HCT116 (cell line): Measurements from ENCODE around the gene SCAANT1. TPM values are rescaled to one million over a fixed set of nuclear protein-coding genes. Genes with fewer than 3 reads are reported as not detected.

Source experiments
- ATAC-seq: fragments of 200-7000 bp; cut with Tn5 transposase; 2 replicates; pipeline ENCODE4 v1.9.1; 2020; ENCODE audit warnings: mild to moderate bottlenecking, moderate library complexity
- BruUV-seq: library from RNA; stranded (reverse); fragments of 400-500 nt; replicated peaks from 2 replicates; lab custom pipeline; 2021; lab: Mats Ljungman, UMichigan
- CTCF ChIA-PET: fragments of 300-600 bp; sonication (Branson Sonifier 250); formaldehyde crosslinking; loops from one replicate; lab custom pipeline; 2021; ENCODE audit warnings: antibody characterized with exemption; lab: Charles Lee
- POLR2A ChIA-PET: fragments of 300-600, 350-600 bp; sonication (Branson Sonifier 250); formaldehyde crosslinking; loops from one replicate; lab custom pipeline; 2021; ENCODE audit warnings: antibody characterized with exemption; lab: Charles Lee
- RAD21 ChIA-PET, 2 experiments: fragments of 300-600 bp; sonication (Branson Sonifier 250); formaldehyde crosslinking; loops; one replicate each; lab custom pipeline; 2023; ENCODE audit warnings: low total read pairs in 2 of 2; ENCODE audit not compliant: uncharacterized antibody in 2 of 2, unreplicated experiment in 2 of 2, low non-redundant PET in 1 of 2; lab: Charles Lee
- DNase-seq: peaks from one replicate; pipeline ENCODE4 v3.0.0-alpha.2; 2010; ENCODE audit warnings: low read depth, low spot score
- H2AFZ ChIP-seq: fragments of 200-600 bp; shearing (Covaris generic), sonication (generic); 2 replicates; pipeline ENCODE4 v1.6.1; 2017; ENCODE audit warnings: low read depth, mixed run types, mixed read lengths, antibody characterized with exemption, low read length; ENCODE audit not compliant: poor library complexity, severe bottlenecking
- H3K27ac ChIP-seq: 2 replicates; pipeline ENCODE4 v1.5.1; 2012; ENCODE audit warnings: low read depth, low read length
- H3K27me3 ChIP-seq: fragments of 200-600 bp; sonication (generic); 2 replicates; pipeline ENCODE4 v1.6.1; 2016; ENCODE audit warnings: mixed run types, low read length, mixed read lengths; ENCODE audit not compliant: insufficient read depth
- H3K36me3 ChIP-seq, 2 experiments: fragments of 200-500 bp in 1 of 2; fragments of 200-600 bp in 1 of 2; sonication (Bioruptor generic) in 1 of 2; sonication (generic) in 1 of 2; 2 replicates each; pipeline versions ENCODE4 v1.5.1 to v1.6.1; 2014 to 2016; ENCODE audit warnings: low read length in 2 of 2, inconsistent platforms in 1 of 2, mixed read lengths in 1 of 2, mixed run types in 1 of 2; ENCODE audit not compliant: insufficient read depth in 2 of 2, control insufficient read depth in 1 of 2
- H3K4me1 ChIP-seq, 2 experiments: fragments of 200-600 bp in 1 of 2; sonication (generic) in 1 of 2; 2 replicates each; pipeline versions ENCODE4 v1.5.1 to v1.6.1; 2012 to 2017; ENCODE audit warnings: low read length in 2 of 2, inconsistent platforms in 1 of 2, mild to moderate bottlenecking in 1 of 2, mixed read lengths in 1 of 2, mixed run types in 1 of 2, moderate library complexity in 1 of 2; ENCODE audit not compliant: insufficient read depth in 2 of 2, control insufficient read depth in 1 of 2
- H3K4me2 ChIP-seq: fragments of 200-600 bp; sonication (generic); 2 replicates; pipeline ENCODE4 v1.6.1; 2017; ENCODE audit warnings: mixed run types, low read length, mixed read lengths
- H3K4me3 ChIP-seq, 2 experiments: fragments of 200-600 bp in 1 of 2; sonication (generic) in 1 of 2; replicated peaks in 1 of 2; 2 replicates each; pipeline ENCODE4 v1.5.1; 2011 to 2016; ENCODE audit warnings: low read length in 2 of 2, control low read depth in 1 of 2, low read depth in 1 of 2, mild to moderate bottlenecking in 1 of 2, mixed read lengths in 1 of 2, mixed run types in 1 of 2
- H3K79me2 ChIP-seq: fragments of 200-600 bp; sonication (generic); 2 replicates; pipeline ENCODE4 v1.6.1; 2017; ENCODE audit warnings: mild to moderate bottlenecking, mixed run types, low read length, moderate library complexity, mixed read lengths; ENCODE audit not compliant: insufficient read depth
- H3K9ac ChIP-seq: fragments of 200-600 bp; sonication (generic); 2 replicates; pipeline ENCODE4 v1.6.1; 2016; ENCODE audit warnings: low read length, mixed read lengths
- H3K9me2 ChIP-seq: fragments of 200-600 bp; sonication (generic), shearing (Covaris generic); 2 replicates; pipeline ENCODE4 v1.6.1; 2017; ENCODE audit warnings: mixed run types, mild to moderate bottlenecking, moderate library complexity; ENCODE audit not compliant: insufficient read depth
- H3K9me3 ChIP-seq, 2 experiments: fragments of 200-500 bp in 1 of 2; fragments of 200-600 bp in 1 of 2; sonication (Bioruptor generic) in 1 of 2; sonication (generic) in 1 of 2; 2 replicates each; pipeline ENCODE4 v1.6.1; 2014 to 2017; ENCODE audit warnings: low read length in 2 of 2, mixed read lengths in 2 of 2, inconsistent platforms in 1 of 2, low read depth in 1 of 2, mild to moderate bottlenecking in 1 of 2, mixed run types in 1 of 2, moderate library complexity in 1 of 2; ENCODE audit not compliant: control insufficient read depth in 1 of 2, insufficient read depth in 1 of 2
- H4K20me1 ChIP-seq: fragments of 200-600 bp; sonication (generic), shearing (Covaris generic); 2 replicates; pipeline ENCODE4 v1.6.1; 2017; ENCODE audit warnings: mixed run types, mild to moderate bottlenecking, moderate library complexity; ENCODE audit not compliant: insufficient read depth
- CEBPB ChIP-seq: IDR thresholded peaks from 2 replicates; pipeline ENCODE4 v1.6.1; 2012; ENCODE audit warnings: low read depth
- CTCF ChIP-seq, 3 experiments: fragments of 200-600 bp in 1 of 3; sonication (generic) in 1 of 3; IDR thresholded peaks in 2 of 3; conservative IDR thresholded peaks in 1 of 3; 2 replicates each; pipeline ENCODE4 v1.5.1; 2012 to 2017; ENCODE audit warnings: low read depth in 2 of 3, low read length in 2 of 3, antibody characterized with exemption in 1 of 3, borderline replicate concordance in 1 of 3, control low read depth in 1 of 3, mild to moderate bottlenecking in 1 of 3, mixed read lengths in 1 of 3, mixed run types in 1 of 3, moderate library complexity in 1 of 3; ENCODE audit not compliant: insufficient read depth in 1 of 3
- JUND ChIP-seq: IDR thresholded peaks from 2 replicates; pipeline ENCODE4 v1.6.1; 2012
- MAX ChIP-seq: IDR thresholded peaks from 2 replicates; pipeline ENCODE4 v1.6.1; 2012
- POLR2A ChIP-seq: IDR thresholded peaks from 2 replicates; pipeline ENCODE4 v1.7.0; 2011; ENCODE audit warnings: borderline replicate concordance; ENCODE audit not compliant: insufficient read depth, insufficient read length; ENCODE audit errors: extremely low read depth
- POLR2AphosphoS5 ChIP-seq: IDR thresholded peaks from 2 replicates; pipeline ENCODE4 v1.6.1; 2011; ENCODE audit warnings: mild to moderate bottlenecking, low read depth, low read length, moderate library complexity
- SIN3A ChIP-seq: IDR thresholded peaks from 2 replicates; pipeline ENCODE4 v1.6.1; 2012; ENCODE audit warnings: low read depth
- ZFX ChIP-seq: fragments of 450-650 bp; IDR thresholded peaks from 2 replicates; pipeline ENCODE4 v1.6.1; 2017
- intact Hi-C: fragments of 100-400 bp; cut with micrococcal nuclease; formaldehyde crosslinking; loops from 2 replicates; pipeline ENCODE4 v1.10.0; 2022
- total RNA-seq: library from RNA; stranded (reverse); gene quantifications from one replicate; pipeline ENCODE4 v1.2.1, GENCODE V29; 2021; ENCODE audit not compliant: unreplicated experiment

The SCAANT1 gene
- total RNA-seq, 1 experiment from 2014 or later: not detected

GRCh38 chr3:63863150-63864007 lies 48.8 kb downstream of the SCAANT1 start, which contains the start of the genes ATXN7 and THOC7:
Gene ATXN7, plus strand, starts transcription at chr3:63863867. Its CDS starts 48,732 bp downstream, at chr3:63912599.
Gene THOC7, minus strand, starts transcription at chr3:63863805. Its CDS starts 15 bp downstream, at chr3:63863790.
- Histone ChIP-seq H3K27me3 (no peaks in the 10 kb centered on the region), H2AFZ (peak within 1 kb of the TSS; percentile 31)

GRCh38 chr3:63862804-63863149 lies 49.4 kb downstream of the SCAANT1 start:
- Histone ChIP-seq H2AFZ (peak overlapping the region; percentile 31), H3K9me2 (no peaks in the 10 kb centered on the region), H3K9ac (peak overlapping the region; percentile 97), H3K9me3 (no peaks in the 10 kb centered on the region), H3K27ac (peak overlapping the region; percentile 93), H4K20me1 (peaks cover 3% of the 10 kb centered on the region; the same call in 1 of the 2 replicates), H3K4me2 (peak overlapping the region; percentile 91), H3K27me3 (no peaks in the 10 kb centered on the region), H3K79me2 (peaks cover 82% of the 10 kb centered on the region), H3K4me3 (peak overlapping the region; percentile 68 to 88), H3K4me1 (peaks cover 4 to 18% of the 10 kb centered on the region in 2 experiments; a peak in 3 of 4 replicates), H3K36me3 (no peaks in the 10 kb centered on the region)
- ChIA-PET POLR2A (no interaction called here), RAD21 (no interaction called here), CTCF (no interaction called here)
- no TSS peak for BruUV-seq
- DNase-seq (no peak), ATAC-seq (peak; percentile 44)
- intact Hi-C loops: loop anchor here (5.0 kb wide), 1 partner anchor 50 kb away; the partner anchor contains the start of gene SCAANT1
- no peak for TF ChIP-seq CEBPB
- TF ChIP-seq POLR2A: no peak
- no peak for TF ChIP-seq CTCF (IDR thresholded peaks at IDR 0.05 in 2 of 3, conservative IDR thresholded peaks at IDR 0.05 in 1 of 3; ENCODE audit: borderline replicate concordance in 1 of 3, insufficient read depth in 1 of 3, low read depth in 2 of 3, low read length in 2 of 3)
- no peak; the same call in 1 of the 2 replicates for TF ChIP-seq POLR2AphosphoS5

More at GRCh38 chr3:63863150-63864007, 48.8 kb downstream of the SCAANT1 start, which contains the start of the genes ATXN7 and THOC7:
- Histone ChIP-seq H3K9ac (peak within 1 kb of the TSS; percentile 97), H3K79me2 (peaks cover 81% of the 10 kb centered on the region), H3K4me3 (peak within 1 kb of the TSS; percentile 68 to 88), H3K9me2 (no peaks in the 10 kb centered on the region), H4K20me1 (no peaks in the 10 kb centered on the region), H3K9me3 (no peaks in the 10 kb centered on the region), H3K4me1 (peaks cover 4 to 18% of the 10 kb centered on the region in 2 experiments; a peak in 3 of 4 replicates), H3K4me2 (peak within 1 kb of the TSS; percentile 91), H3K27ac (peak within 1 kb of the TSS; percentile 93), H3K36me3 (no peaks in the 10 kb centered on the region)
- ChIA-PET CTCF (no interaction called here), RAD21 (no interaction called here), POLR2A (no interaction called here)
- no TSS peak for BruUV-seq
- ATAC-seq (peak; percentile 77), DNase-seq (no peak)
- intact Hi-C loops: loop anchor here (5.0 kb wide), 1 partner anchor 49 kb away; the partner anchor contains the start of gene SCAANT1
- TF ChIP-seq MAX (peak; percentile 25; the same call in 1 of the 2 replicates), ZFX (peak; percentile 94), POLR2AphosphoS5 (peak; percentile 48), SIN3A (0 out of 2 replicates have a peak, but pooled peaks have one; percentile 4), JUND (no peak)
